ENCODE data around the gene CYTH4.

GRCh38 chr22:37326726-37327125 lies 44.4 kb downstream of the CYTH4 start:
- TF ChIP-seq EZH2 (IDR thresholded peaks at IDR 0.05) (no peak), POLR2AphosphoS5 (IDR thresholded peaks at IDR 0.05; ENCODE audit: borderline replicate concordance, low read depth, low read length) (no peak), FOXP2 (optimal IDR thresholded peaks at IDR 0.05; ENCODE audit: control extremely low read depth, extremely low read length, insufficient read depth) (no peak)
